GM21360 (cell line): ENCODE results near the gene RAPGEF1.
"Not testable (repeated sequence)": the region's sequence is repeated elsewhere in the genome, so short reads cannot be mapped to it uniquely, and the experiment has no call there.

ENCODE experiments used
- ATAC-seq: cut with Tn5 transposase; IDR thresholded peaks from one replicate; pipeline ENCODE4 v1.9.1; 2021; ENCODE audit warnings: mild to moderate bottlenecking, moderate library complexity; ENCODE audit not compliant: unreplicated experiment

The RAPGEF1 gene

GRCh38 chr9:131575946-131576853 is 163.7 kb downstream of the RAPGEF1 start:
- no peak for ATAC-seq

GRCh38 chr9:131574730-131575640 is 164.9 kb downstream of the RAPGEF1 start:
- no peak for ATAC-seq

- ATAC-seq: no peak
These were observed 172.0 kb downstream of the RAPGEF1 start for GRCh38 chr9:131567910-131568309.

GRCh38 chr9:131566158-131566557 is 173.7 kb downstream of the RAPGEF1 start:
- no peak for ATAC-seq

- no peak for ATAC-seq
These were observed 174.5 kb downstream of the RAPGEF1 start for GRCh38 chr9:131565369-131565768.

- no peak for ATAC-seq
These were observed 177.6 kb downstream of the RAPGEF1 start for GRCh38 chr9:131562032-131562959.

- no peak for ATAC-seq
These were observed 180.4 kb downstream of the RAPGEF1 start for GRCh38 chr9:131559421-131560000.

- ATAC-seq: no peak
These were observed 181.9 kb downstream of the RAPGEF1 start for GRCh38 chr9:131557855-131558548.

GRCh38 chr9:131555841-131556673 is 183.8 kb downstream of the RAPGEF1 start:
- ATAC-seq: no peak

GRCh38 chr9:131554843-131555351 is 185.0 kb downstream of the RAPGEF1 start:
- no peak for ATAC-seq

GRCh38 chr9:131554087-131554842 is 185.6 kb downstream of the RAPGEF1 start:
- no peak for ATAC-seq

- no peak for ATAC-seq
These were observed 187.8 kb downstream of the RAPGEF1 start for GRCh38 chr9:131552030-131552429.

GRCh38 chr9:131550465-131550864 is 189.4 kb downstream of the RAPGEF1 start:
- not testable (repeated sequence) for ATAC-seq

- not testable (repeated sequence) for ATAC-seq
These were observed 190.7 kb downstream of the RAPGEF1 start for GRCh38 chr9:131549186-131549585.

GRCh38 chr9:131546336-131547084 is 193.4 kb downstream of the RAPGEF1 start:
- ATAC-seq: no peak

GRCh38 chr9:131545786-131546335 is 194.0 kb downstream of the RAPGEF1 start:
- no peak for ATAC-seq
